Activated CD4-positive, alpha-beta T cell treated with anti-CD3 and anti-CD28 coated beads for 48 hours (primary cell): Measurements from ENCODE around the gene ATG10.
"Not testable (repeated sequence)": the region's sequence is repeated elsewhere in the genome, so short reads cannot be mapped to it uniquely, and the experiment has no call there.

Source experiments
- DNase-seq: peaks from one replicate; pipeline ENCODE4 v3.0.0-alpha.2; 2020

Gene ATG10

GRCh38 chr5:82058710-82059109 lies 86.9 kb downstream of the ATG10 start:
- no peak for DNase-seq

GRCh38 chr5:82066791-82067190 lies 95.0 kb downstream of the ATG10 start:
- DNase-seq: no peak

GRCh38 chr5:82068042-82068441 lies 96.2 kb downstream of the ATG10 start:
- not testable (repeated sequence) for DNase-seq

GRCh38 chr5:82068723-82069122 lies 96.9 kb downstream of the ATG10 start:
- no peak for DNase-seq

DNA sequence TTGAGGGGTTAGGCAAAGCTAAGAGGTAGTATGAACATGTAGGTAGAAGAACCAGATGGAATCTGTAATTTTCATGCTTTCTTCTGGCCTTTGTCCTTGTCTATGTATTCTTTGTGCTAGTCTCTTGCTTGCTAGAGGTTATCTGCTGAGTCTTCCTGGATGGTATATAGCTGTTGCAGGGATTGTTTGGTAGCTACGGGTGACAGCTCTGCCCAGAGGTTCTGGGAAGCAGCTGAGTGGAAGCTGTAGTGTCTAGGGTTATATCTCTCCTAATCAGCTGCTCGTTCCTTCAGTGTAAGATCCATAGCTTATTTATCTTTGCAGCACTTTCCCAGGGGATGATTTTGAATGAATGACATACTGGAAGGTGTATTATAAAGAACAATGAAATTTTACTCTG lies 100.3 kb downstream of the ATG10 start:
- DNase-seq: no peak

GRCh38 chr5:82073179-82073578 lies 101.4 kb downstream of the ATG10 start:
- DNase-seq: no peak

DNA sequence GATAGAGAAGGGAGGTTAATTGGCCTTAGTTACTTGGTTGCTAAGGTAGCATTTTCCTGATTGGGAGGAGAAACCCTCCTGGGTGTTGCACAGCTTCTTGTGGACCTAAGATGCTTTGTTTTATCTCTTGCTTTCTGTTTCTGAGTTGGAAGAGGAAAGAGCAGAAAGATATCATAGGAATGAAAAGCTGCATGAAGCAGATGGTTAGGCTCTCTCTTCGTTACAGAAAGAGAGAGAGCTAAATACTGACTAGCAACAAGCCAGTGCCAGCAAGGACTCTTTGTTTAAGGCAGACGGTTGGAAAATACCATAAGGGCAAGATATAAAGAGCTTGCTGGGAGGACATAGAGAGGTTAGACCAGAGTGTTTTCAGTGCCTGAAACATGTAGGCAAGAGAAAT lies 103.1 kb downstream of the ATG10 start:
- DNase-seq: no peak

DNA sequence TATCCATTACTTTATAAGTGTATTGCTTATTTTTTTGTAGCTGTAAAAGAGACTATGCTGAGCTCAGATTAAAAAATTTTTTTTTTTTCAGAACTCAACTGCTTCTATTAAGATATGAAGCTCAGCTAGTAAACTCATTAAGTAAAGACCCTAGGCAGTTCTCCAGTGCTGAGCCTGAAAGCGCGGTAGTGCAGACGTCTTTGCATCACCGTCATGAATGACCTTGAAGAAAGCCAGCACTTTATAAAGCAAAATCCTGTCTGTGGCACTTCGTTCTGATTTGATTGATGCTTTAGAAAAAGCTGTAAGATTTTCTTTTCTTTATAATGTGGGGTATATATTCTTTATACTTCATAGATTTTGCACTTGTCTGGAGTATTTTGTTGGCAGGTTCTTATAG lies 105.7 kb downstream of the ATG10 start:
- no peak for DNase-seq

- DNase-seq: no peak
Measured at GRCh38 chr5:82091617-82092016, 119.8 kb downstream of the ATG10 start.

GRCh38 chr5:82095536-82095935 lies 123.7 kb downstream of the ATG10 start:
- no peak for DNase-seq

- no peak for DNase-seq
Measured at GRCh38 chr5:82096249-82096648, 124.4 kb downstream of the ATG10 start.

DNA sequence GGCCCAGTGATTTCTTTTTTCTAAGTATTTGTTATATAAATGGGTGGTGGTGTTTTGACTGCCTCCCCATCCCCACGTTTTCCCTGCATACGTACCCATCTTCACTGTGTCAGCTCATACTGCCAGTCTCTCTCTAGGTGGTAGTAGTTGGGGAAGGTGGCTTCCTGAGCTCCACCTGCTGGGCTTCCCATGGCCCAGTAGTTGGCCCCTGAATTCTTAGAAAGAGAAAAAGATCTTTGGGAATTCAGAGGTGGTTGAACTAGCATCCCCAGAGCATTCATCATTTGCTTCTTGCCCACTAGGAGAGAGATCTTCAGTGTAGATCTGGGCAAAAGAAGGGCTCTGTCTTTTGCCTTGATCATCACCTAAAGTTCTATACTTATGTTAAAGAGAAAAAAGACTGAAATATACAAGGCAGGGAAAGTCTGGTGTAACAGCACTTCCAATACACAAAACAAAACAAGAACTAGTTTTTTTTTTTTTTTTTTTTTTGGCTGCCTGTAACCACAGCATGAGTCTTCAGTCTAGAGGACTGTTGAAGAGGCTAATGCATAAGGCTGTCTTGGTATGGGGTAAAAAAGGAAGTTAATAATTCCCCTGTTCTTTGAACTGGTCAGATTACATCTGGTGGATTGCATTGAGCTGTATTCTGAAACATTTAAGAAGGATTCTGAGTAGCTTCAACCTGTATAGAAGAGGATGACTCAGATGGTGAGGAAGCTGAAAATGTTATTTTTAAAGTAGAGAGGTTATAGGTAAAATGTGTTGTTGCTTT lies 128.7 kb downstream of the ATG10 start:
- DNase-seq: no peak

DNA sequence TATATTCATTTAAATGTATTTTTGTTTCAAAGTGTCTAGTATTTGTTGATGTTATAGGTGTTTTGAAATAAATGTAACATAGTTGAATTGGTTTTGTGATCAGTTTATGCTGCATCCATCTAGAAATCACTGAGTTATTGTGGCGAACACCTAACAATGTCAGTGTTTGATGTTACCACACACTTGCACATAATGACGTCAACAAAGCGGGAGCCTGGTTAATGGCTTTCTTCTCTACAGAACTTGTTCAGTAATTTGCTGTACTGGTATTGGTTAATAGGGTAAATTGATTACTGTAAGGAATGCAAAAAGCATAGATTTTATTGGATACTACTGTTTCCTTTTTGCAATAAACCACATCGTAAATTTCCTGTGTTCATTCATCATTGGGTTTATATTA lies 133.0 kb downstream of the ATG10 start:
- peak; percentile 18 for DNase-seq

DNA sequence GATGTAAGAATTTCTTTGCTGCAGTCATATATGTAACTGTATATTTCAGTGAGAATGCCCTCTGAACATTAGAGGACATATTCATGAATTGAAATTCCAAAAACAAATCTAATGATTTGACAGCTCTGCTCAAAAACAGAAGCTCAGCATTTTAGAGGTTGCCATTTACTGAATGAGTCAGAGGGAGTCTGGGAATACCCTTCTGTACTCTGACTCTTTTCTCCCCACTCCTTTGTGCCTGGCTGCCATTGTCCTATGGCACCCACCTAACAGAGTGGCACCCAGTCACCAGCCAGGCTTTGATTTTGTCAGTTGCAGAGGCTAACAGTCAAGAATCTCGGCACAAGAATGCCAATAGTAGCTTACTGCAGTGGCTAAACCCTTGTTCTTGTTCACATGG lies 133.6 kb downstream of the ATG10 start:
- peak; percentile 11 for DNase-seq

DNA sequence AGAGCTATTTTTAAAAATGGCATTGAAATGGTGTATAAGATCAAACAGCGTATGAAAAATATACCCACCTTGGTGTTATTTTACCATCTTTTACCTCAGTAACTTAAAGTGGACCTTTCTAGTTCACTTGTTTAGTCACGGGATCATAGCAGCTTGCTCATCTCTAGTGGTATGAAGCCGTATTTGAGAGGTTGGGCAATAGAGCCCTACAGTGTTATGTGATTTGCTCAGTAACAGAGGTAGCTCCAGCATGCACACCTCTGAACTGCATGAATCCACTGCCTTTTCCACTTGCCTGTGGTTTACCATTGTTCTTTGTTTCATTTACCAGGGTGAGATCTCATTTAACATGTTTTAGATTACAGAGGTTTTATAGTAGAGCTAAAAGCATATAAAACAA lies 134.4 kb downstream of the ATG10 start:
- DNase-seq: no peak

DNA sequence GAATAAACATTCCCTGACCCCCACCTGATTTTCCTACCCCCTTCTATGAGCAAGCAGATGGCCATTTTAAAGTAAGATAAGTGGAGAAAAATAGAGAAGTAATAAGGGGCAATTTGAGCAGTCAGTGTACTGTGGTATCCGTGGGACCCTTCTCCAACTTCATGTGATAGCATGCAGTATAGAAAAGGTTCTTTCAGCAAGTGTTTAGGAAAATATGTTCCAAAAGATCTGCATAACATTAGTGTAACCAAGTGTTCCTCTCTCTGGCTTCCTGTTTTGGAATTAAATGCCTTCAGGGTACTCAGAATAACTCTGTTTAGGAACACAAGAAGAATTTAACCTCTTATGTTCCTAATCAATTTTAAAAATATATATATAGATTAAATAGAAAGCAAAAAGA lies 134.9 kb downstream of the ATG10 start:
- no peak for DNase-seq

DNA sequence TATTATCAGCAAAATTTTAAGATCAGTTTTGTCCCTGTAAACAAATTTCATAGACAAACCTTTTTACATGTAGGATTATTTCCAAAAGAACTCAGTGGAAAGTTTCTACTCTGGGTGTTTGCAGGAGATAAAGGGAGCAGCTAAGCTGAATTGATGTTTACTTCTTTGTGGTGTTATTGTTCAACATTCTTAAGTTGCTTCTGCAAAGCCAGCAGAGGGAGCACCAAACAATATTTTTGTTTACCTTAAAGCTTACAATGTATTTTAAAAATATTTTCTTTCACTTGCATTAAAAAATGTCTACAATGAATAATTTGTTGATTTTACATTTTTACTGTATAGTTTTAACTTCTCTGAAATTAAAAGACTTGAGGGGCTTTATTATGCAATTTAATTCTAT lies 135.4 kb downstream of the ATG10 start:
- DNase-seq: no peak

DNA sequence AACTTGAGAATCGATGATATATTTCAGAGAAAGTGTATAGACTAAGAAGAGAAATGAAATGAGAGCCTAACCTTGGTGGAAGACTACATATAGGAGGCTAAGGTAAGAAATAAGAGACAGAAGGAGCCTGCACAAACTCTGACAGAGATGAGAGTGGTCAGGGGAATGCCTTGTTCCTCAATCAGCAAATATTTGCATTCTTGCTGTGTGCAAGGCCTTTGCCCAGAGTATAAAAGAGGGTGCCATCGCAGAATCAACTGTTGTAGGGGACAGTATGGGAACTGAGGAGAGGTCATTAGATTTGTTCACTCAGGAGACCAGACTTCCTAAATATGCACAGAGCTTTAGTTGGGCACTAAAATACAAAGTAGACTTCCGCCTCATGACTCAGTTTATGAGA lies 137.2 kb downstream of the ATG10 start:
- DNase-seq: no peak

- not testable (repeated sequence) for DNase-seq
Measured at GRCh38 chr5:82109915-82110314, 138.1 kb downstream of the ATG10 start.

GRCh38 chr5:82111191-82111590 lies 139.4 kb downstream of the ATG10 start:
- no peak for DNase-seq

GRCh38 chr5:82115858-82116257 lies 144.0 kb downstream of the ATG10 start:
- DNase-seq: no peak

GRCh38 chr5:82119889-82120288 lies 148.1 kb downstream of the ATG10 start:
- no peak for DNase-seq

DNA sequence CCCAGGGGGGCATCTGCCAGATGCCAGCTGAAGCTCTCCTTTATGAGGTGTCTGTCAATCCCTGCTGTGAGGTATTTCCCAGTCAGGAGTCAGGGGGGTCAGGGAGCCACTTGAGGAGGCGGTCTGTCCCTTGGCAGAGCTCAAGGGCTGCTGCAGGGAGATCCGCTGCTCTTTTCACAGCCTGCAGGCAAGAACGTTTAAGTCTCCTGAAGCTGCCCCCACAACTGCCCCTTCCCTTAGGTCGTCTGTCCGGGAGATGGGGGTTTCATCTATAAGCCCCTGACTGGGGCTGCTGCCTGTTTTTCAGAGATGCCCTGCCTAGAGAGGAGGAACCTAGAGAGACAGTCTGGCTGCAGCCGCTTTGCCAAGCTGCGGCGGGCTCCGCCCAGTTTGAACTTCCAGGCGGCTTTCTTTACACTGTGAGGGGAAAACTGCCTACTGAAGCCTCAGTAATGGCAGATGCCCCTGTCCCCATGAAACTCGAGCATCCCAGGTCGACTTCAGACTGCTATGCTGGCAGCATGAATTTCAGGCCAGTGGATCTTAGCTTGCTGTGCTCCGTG lies 158.0 kb downstream of the ATG10 start:
- no peak for DNase-seq

GRCh38 chr5:82130602-82131001 lies 158.8 kb downstream of the ATG10 start:
- DNase-seq: no peak

GRCh38 chr5:82137205-82137604 lies 165.4 kb downstream of the ATG10 start:
- no peak for DNase-seq
